22Rv1 (cell line): ENCODE measurements around the gene SPATC1L.

Experiments
- H3K27ac ChIP-seq: fragments of 450-650 bp; 2 replicates; pipeline ENCODE4 v1.5.1; 2017
- ZFX ChIP-seq: fragments of 450-650 bp; IDR thresholded peaks from 2 replicates; pipeline ENCODE4 v1.6.1; 2017; ENCODE audit warnings: antibody characterized with exemption, borderline replicate concordance
- TF ChIP-seq, protein P1 (sequence below): fragments of 450-650 bp; IDR thresholded peaks from 2 replicates; pipeline ENCODE4 v1.5.1; 2017; ENCODE audit warnings: mild to moderate bottlenecking

Gene SPATC1L

DNA sequence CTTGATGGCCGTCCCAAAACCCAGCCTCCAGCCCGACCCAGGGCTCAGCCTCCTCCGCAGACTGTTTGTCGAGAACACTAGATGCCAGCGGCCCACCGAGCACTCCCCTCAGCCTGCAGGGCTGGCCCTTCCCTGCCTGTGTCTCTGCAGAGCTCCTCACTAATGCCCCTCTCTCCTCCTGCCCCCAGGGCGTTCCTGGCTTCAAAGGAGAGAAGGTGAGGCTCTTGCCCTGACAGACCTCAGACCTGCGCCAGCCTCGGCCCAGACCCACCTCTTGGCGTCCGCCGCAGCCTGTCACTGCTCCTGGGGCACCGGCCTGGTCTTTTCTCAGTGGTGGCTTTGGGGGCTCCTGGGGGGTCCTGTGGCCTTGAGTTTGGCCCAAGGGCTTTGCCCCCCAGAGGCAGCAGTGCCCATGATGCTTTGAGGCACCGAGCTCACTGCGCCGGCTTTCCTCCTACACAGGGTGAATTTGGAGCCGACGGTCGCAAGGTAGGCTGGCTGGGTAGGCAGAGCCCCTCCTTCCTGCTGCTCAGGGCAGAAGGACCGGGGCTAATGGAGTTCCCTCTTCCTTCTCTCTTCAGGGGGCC, 68.0 kb downstream of the SPATC1L start:
- no peak for TF ChIP-seq ZFX
- TF ChIP-seq, protein P1, sequence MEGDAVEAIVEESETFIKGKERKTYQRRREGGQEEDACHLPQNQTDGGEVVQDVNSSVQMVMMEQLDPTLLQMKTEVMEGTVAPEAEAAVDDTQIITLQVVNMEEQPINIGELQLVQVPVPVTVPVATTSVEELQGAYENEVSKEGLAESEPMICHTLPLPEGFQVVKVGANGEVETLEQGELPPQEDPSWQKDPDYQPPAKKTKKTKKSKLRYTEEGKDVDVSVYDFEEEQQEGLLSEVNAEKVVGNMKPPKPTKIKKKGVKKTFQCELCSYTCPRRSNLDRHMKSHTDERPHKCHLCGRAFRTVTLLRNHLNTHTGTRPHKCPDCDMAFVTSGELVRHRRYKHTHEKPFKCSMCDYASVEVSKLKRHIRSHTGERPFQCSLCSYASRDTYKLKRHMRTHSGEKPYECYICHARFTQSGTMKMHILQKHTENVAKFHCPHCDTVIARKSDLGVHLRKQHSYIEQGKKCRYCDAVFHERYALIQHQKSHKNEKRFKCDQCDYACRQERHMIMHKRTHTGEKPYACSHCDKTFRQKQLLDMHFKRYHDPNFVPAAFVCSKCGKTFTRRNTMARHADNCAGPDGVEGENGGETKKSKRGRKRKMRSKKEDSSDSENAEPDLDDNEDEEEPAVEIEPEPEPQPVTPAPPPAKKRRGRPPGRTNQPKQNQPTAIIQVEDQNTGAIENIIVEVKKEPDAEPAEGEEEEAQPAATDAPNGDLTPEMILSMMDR = no peak
- H3K27ac ChIP-seq = no peak overlapping the region

DNA sequence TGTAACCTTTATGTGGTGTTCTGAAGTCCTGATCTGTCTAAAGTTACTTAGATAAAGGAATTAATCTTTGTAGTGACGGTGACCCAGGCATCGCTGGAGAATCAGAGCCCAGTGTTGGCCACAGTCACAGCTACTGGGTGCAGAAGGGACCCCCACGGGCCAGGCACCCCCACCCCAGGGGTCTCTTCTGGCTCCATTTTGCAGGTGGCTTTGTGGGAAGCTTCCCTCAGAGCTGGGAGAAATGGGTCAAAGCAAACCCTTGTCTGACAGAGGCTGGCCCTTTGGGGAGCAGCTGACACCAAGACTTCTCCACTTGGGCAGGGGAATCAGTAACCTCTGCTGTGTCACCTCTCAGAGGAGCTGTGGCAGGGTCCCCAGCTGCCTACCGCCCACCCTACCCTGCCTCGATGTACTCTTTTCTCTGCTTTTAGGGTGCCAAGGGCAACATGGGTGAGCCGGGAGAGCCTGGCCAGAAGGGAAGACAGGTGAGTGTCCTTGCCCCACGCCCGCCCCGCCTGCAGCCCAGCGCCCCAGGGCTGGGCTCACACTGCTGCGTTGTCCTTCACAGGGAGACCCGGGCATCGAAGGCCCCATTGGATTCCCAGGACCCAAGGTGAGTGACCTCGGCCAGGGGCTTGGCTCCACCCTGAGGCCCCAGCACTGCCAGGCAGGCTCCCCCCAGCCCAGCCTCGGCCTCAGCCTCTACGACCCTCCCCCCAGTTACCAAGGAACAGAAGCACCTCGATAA, 68.6 kb downstream of the SPATC1L start:
- TF ChIP-seq, protein P1 = no peak
- TF ChIP-seq ZFX = no peak
- no peak overlapping the region for H3K27ac ChIP-seq

DNA sequence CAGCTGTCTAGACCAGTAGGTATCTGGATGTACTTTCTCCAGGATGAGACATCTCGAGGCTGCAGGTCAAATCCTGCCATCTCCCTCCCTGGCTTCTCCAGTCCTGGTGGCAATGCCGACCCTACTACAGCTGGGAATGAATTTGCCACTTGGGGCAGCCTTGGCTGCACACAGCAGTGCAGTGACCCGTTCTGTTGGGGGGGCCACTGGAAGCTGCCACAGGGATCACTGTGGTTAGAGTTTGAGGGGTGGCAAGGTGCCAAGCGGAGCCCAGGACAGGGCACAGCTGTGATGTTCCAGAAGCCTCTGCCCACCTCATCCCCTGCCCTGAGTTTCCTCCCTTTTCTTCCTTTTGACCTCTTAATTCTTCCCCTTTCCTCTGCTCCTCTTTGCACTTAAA, 69.3 kb downstream of the SPATC1L start:
- TF ChIP-seq ZFX = no peak
- TF ChIP-seq, protein P1 = no peak

DNA sequence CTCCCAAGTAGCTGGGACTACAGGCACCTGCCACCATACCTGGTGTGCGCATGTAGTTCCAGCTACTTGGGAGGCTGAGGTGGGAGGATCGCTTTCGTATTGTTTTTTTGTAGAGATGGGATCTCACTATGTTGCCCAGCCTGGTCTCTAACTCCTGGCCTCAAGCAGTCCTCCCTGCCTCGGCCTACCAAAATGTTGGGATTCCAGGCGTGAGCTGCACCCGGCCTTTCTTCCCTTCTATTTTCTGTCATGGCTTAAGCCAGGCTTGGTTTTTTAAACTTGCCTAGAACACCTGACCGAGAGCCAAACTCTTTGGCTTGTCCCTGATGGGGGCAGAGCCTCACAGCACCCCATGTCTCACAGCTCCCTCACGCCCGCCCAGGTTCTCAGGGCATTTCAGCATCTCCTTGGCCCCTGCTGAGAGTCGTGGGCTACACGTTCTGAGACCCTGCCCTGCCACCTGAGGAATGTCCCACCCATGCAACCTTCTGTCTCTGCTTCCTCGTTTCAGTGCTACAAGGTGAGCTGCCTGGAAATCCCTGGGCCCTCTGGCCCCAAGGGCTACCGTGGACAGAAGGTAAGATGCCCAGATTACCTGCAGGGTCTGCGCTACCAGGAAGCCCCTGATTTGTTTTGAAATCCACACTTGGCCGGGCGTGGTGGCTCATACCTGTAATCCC, 70.6 kb downstream of the SPATC1L start:
- no peak overlapping the region for H3K27ac ChIP-seq
- TF ChIP-seq ZFX = no peak
- TF ChIP-seq, protein P1 = no peak

More for the DNA sequence above, 69.3 kb downstream of the SPATC1L start:
- H3K27ac ChIP-seq = no peak overlapping the region

DNA sequence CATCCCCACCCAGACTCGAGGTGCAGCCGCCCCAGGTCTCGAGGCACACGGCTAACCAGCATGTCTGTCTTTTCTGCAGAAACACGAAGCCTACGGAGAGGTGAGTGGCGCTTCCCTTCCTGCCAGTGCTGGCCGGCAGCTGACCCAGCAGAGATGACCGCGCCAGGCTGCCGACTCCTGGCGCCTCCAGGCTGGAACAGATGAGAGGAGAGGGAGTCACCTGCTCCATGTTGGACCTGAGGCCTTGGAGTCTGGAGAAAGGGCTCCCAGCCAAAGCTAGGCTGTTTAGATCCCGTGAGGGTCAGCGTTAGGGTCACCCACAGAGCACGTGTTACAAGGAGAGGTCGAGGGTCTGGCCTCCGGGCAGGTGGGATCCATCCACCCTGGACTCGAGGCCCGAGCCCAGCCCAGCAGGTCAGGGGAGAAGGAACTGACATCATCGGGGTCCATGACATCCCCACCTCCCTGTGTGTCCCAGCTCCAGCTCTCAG, 71.5 kb downstream of the SPATC1L start:
- no peak overlapping the region for H3K27ac ChIP-seq
- TF ChIP-seq ZFX = no peak
- TF ChIP-seq, protein P1 = no peak

DNA sequence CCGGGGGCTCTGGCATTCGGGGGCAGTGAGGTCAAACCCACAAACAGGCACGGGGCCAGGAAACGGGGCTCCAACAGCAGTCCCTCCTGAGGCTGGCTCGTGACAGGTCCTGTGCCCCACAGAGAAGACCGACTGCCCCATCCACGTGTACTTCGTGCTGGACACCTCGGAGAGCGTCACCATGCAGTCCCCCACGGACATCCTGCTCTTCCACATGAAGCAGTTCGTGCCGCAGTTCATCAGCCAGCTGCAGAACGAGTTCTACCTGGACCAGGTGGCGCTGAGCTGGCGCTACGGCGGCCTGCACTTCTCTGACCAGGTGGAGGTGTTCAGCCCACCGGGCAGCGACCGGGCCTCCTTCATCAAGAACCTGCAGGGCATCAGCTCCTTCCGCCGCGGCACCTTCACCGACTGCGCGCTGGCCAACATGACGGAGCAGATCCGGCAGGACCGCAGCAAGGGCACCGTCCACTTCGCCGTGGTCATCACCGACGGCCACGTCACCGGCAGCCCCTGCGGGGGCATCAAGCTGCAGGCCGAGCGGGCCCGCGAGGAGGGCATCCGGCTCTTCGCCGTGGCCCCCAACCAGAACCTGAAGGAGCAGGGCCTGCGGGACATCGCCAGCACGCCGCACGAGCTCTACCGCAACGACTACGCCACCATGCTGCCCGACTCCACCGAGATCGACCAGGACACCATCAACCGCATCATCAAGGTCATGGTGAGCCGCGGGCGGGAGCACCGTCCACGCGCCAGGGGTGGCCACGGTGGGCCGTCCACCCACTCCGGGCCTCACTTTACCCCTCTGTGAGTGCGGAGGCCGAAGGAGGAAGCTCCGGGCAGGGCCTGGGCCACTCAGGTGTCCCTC, 72.2 kb downstream of the SPATC1L start:
- H3K27ac ChIP-seq = no peak overlapping the region
- TF ChIP-seq, protein P1 = no peak
- TF ChIP-seq ZFX = no peak
